Stomach smooth muscle (tissue), 2 donors: ENCODE data around the gene PTBP1.
A peak's percentile ranks its signal among the peaks of the same experiment; 100 is the strongest.

ENCODE experiments used
- H3K27ac ChIP-seq: one replicate; pipeline ENCODE4 v1.7.0; 2013; ENCODE audit warnings: mild to moderate bottlenecking, low read length, inconsistent platforms
- H3K27me3 ChIP-seq, 2 donors: one replicate each; pipeline ENCODE4 v1.7.0; 2013; ENCODE audit warnings: low read length in 2 of 2; ENCODE audit not compliant: insufficient read depth in 2 of 2, control insufficient read depth in 1 of 2
- H3K36me3 ChIP-seq, 2 donors: one replicate each; pipeline ENCODE4 v1.7.0; 2013; ENCODE audit warnings: low read length in 2 of 2; ENCODE audit not compliant: control insufficient read depth in 2 of 2, insufficient read depth in 2 of 2
- H3K4me1 ChIP-seq: one replicate; pipeline ENCODE4 v1.7.0; 2013; ENCODE audit warnings: low read length; ENCODE audit not compliant: control insufficient read depth, insufficient read depth
- H3K4me3 ChIP-seq, 2 donors: one replicate each; pipeline ENCODE4 v1.7.0; 2013; ENCODE audit warnings: low read length in 2 of 2
- H3K9ac ChIP-seq, 2 donors: one replicate each; pipeline ENCODE4 v1.7.0; 2013; ENCODE audit warnings: low read length in 2 of 2, mild to moderate bottlenecking in 1 of 2
- H3K9me3 ChIP-seq, 2 donors: one replicate each; pipeline ENCODE4 v1.7.0; 2013; ENCODE audit warnings: low read length in 2 of 2; ENCODE audit not compliant: control insufficient read depth in 2 of 2
- donor health status: healthy.
- donor health status: Pancreatic carcinoma.

PTBP1 gene

GRCh38 chr19:821825-822503 is 24.7 kb downstream of the PTBP1 start, which contains the start of gene PLPPR3:
Gene PLPPR3 (minus strand): TSS chr19:821955. CDS start chr19:821559, 396 bp downstream.
- Histone ChIP-seq H3K27ac (no peak within 1 kb of the TSS), H3K4me1 (peaks cover 5% of the 10 kb centered on the region)

GRCh38 chr19:823565-824121 is 26.4 kb downstream of the PTBP1 start:
- Histone ChIP-seq H3K27me3 (peaks cover 9 to 19% of the 10 kb centered on the region in 2 donors), H3K9ac (no peak overlapping the region), H3K27ac (no peak overlapping the region), H3K36me3 (no peaks in the 10 kb centered on the region), H3K4me3 (no peak overlapping the region), H3K4me1 (peaks cover 5% of the 10 kb centered on the region), H3K9me3 (no peaks in the 10 kb centered on the region)

More at GRCh38 chr19:821825-822503, 24.7 kb downstream of the PTBP1 start, which contains the start of gene PLPPR3:
- Histone ChIP-seq H3K4me3 (peak within 1 kb of the TSS in 1 of 2 donors; percentile 29), H3K27me3 (peaks cover 7 to 17% of the 10 kb centered on the region in 2 donors), H3K9ac (no peak within 1 kb of the TSS), H3K9me3 (no peaks in the 10 kb centered on the region), H3K36me3 (no peaks in the 10 kb centered on the region)

- Histone ChIP-seq H3K36me3 (no peaks in the 10 kb centered on the region), H3K27me3 (peaks cover 11 to 19% of the 10 kb centered on the region in 2 donors), H3K9ac (no peak overlapping the region), H3K4me3 (no peak overlapping the region), H3K4me1 (peaks cover 5% of the 10 kb centered on the region), H3K9me3 (no peaks in the 10 kb centered on the region), H3K27ac (no peak overlapping the region)
These were observed 27.6 kb downstream of the PTBP1 start for GRCh38 chr19:824885-825284.

- peaks cover 5% of the 10 kb centered on the region for H3K4me1 ChIP-seq
- no peaks in the 10 kb centered on the region for H3K9me3 ChIP-seq
- no peak overlapping the region for H3K4me3 ChIP-seq
- no peak overlapping the region for H3K9ac ChIP-seq
- H3K27ac ChIP-seq, result no peak overlapping the region
- H3K36me3 ChIP-seq, result no peaks in the 10 kb centered on the region
- peaks cover 15 to 24% of the 10 kb centered on the region in 2 donors for H3K27me3 ChIP-seq
These were observed 28.8 kb downstream of the PTBP1 start for GRCh38 chr19:825897-826644.

GRCh38 chr19:827314-827709 is 30.1 kb downstream of the PTBP1 start:
- Histone ChIP-seq H3K27ac (no peak overlapping the region), H3K4me1 (no peaks in the 10 kb centered on the region), H3K27me3 (peaks cover 19 to 22% of the 10 kb centered on the region in 2 donors), H3K36me3 (no peaks in the 10 kb centered on the region), H3K9ac (no peak overlapping the region), H3K4me3 (no peak overlapping the region), H3K9me3 (no peaks in the 10 kb centered on the region)

GRCh38 chr19:827710-828321 is 30.6 kb downstream of the PTBP1 start, which contains the start of gene AZU1:
Gene AZU1 (plus strand): TSS chr19:827837. CDS start chr19:827847, 10 bp downstream.
- Histone ChIP-seq H3K9ac (no peak within 1 kb of the TSS), H3K9me3 (no peaks in the 10 kb centered on the region), H3K36me3 (no peaks in the 10 kb centered on the region), H3K27me3 (peaks cover 17 to 18% of the 10 kb centered on the region in 2 donors), H3K4me3 (no peak within 1 kb of the TSS), H3K27ac (no peak within 1 kb of the TSS), H3K4me1 (no peaks in the 10 kb centered on the region)

GRCh38 chr19:829129-829758 is 32.0 kb downstream of the PTBP1 start:
- no peaks in the 10 kb centered on the region for H3K9me3 ChIP-seq

GRCh38 chr19:831407-832369 is 34.4 kb downstream of the PTBP1 start:
- H3K4me1 ChIP-seq, result no peaks in the 10 kb centered on the region
- H3K9ac ChIP-seq, result no peak overlapping the region
- H3K4me3 ChIP-seq, result no peak overlapping the region
- H3K27ac ChIP-seq, result no peak overlapping the region
- no peaks in the 10 kb centered on the region for H3K36me3 ChIP-seq
- H3K27me3 ChIP-seq, result peaks cover 17 to 25% of the 10 kb centered on the region in 2 donors
- no peaks in the 10 kb centered on the region for H3K9me3 ChIP-seq

More at GRCh38 chr19:829129-829758, 32.0 kb downstream of the PTBP1 start:
- no peak overlapping the region for H3K4me3 ChIP-seq
- no peaks in the 10 kb centered on the region for H3K4me1 ChIP-seq
- H3K27me3 ChIP-seq, result peaks cover 11 to 15% of the 10 kb centered on the region in 2 donors
- H3K36me3 ChIP-seq, result no peaks in the 10 kb centered on the region
- H3K27ac ChIP-seq, result no peak overlapping the region
- H3K9ac ChIP-seq, result no peak overlapping the region

GRCh38 chr19:834216-834615 is 37.0 kb downstream of the PTBP1 start:
- Histone ChIP-seq H3K36me3 (no peaks in the 10 kb centered on the region), H3K27me3 (peaks cover 17 to 24% of the 10 kb centered on the region in 2 donors), H3K9ac (no peak overlapping the region), H3K4me3 (no peak overlapping the region), H3K27ac (no peak overlapping the region), H3K9me3 (no peaks in the 10 kb centered on the region), H3K4me1 (no peaks in the 10 kb centered on the region)
